Jurkat, Clone E6-1 (cell line): ENCODE measurements around the gene RIC1.
"Not testable (repeated sequence)": the region's sequence is repeated elsewhere in the genome, so short reads cannot be mapped to it uniquely, and the experiment has no call there.

Source experiments
- DNase-seq: peaks from one replicate; pipeline ENCODE4 v3.0.0-alpha.2; 2011; ENCODE audit warnings: low read depth, low spot score
- H3K4me3 ChIP-seq: 2 replicates; pipeline ENCODE4 v1.5.1; 2011; ENCODE audit warnings: mild to moderate bottlenecking, low read length, control low read depth, moderate library complexity

RIC1 gene

GRCh38 chr9:5714501-5715401 lies 85.8 kb downstream of the RIC1 start:
- DNase-seq = peak; percentile 9
- H3K4me3 ChIP-seq = no peak overlapping the region

- DNase-seq = no peak
- no peak overlapping the region for H3K4me3 ChIP-seq
Measured at GRCh38 chr9:5715548-5716127, 86.7 kb downstream of the RIC1 start.

GRCh38 chr9:5717434-5717833 lies 88.5 kb downstream of the RIC1 start:
- not testable (repeated sequence) for DNase-seq, H3K4me3 ChIP-seq

- no peak for DNase-seq
- no peak overlapping the region for H3K4me3 ChIP-seq
Measured at GRCh38 chr9:5718296-5719032, 89.6 kb downstream of the RIC1 start.

DNA sequence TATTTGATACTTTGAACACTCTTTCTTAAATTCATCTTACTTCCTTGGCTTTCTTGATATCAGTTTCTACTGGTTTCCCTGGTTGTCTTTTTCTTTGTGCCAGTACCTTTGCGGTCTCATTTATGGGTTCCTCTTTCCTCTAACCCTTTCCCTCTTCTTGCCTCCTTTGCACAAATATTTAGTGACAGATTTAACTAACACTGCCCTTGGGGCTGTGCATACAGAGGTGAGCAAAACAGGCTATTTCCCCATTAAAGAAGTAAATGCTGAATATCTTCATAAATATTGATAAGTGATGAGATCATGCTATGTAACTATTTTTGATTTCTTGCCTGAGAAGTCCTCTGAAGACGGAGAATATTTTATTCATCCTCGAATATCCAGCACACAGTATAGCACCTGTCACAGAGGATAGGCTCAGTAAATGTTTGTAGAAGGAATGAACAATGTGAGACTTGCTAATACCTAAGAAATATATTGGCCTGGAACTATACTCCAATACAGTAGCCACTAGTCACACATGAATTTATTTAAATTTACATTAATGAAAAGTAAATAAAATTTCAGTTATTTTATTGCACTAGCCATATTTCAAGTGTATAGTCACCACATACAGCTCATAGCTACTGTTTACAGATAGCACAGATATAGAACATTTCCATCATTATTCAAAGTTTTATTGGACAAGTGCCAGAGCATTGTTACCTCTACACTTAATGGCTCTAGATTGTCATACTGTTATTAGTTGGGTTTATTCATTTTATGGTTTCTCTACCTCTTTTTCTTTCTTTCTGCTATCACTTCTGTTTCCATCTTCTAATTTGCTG lies 90.4 kb downstream of the RIC1 start:
- DNase-seq = no peak
- no peak overlapping the region for H3K4me3 ChIP-seq

DNA sequence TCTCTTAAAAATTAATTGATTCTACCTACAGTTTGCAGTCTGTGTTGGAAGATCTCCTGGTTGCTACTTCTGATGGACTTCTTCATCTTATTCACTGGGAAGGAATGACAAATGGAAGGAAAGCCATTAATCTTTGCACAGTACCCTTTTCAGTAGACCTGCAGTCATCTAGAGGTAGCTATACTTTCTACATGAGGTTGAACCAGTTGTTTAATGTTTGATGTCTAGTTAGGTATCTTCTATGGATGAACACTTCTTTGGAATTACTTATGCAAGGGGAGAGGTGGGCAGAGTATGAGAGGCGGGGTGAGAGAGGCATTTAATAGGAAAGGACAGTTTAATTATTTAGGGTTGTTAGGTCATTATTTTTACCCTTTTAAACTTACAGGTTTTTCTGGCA lies 91.2 kb downstream of the RIC1 start:
- no peak for DNase-seq
- H3K4me3 ChIP-seq = no peak overlapping the region

DNA sequence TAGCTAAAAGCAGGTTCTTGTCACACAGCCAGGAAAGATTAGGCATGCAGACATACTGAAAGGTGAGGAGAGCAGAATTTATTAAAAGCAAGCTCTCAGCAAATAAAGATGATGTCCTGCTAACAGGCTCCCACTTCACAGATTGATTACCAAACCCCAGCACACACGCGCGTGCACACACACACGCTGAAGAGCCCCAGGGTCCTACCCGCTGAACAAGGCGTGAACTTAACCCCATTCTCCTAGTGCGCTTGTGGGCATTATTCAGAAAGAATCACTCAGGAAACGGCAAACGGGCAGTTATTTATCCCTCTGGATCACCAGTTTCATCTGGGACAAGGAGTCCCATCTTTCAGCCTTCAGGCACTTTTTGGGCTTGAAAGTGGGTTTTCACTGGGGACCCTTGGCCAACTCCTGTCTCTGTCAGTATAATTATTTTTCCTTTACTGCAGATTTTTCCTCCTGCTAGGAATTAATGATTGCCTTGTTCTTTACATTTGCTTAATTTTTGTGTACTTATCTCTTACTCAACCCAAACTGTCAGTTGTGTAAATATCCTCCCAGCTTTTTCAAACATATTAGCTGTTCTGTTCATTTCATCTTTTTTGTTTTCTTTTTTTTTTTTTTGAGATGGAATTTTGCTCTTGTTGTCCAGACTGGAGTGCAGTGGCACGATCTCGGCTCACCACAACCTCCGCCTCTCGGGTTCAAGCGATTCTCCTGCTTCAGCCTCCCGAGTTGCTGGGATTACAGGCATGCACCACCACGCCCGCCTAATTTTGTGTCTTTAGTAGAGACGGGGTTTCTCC lies 92.6 kb downstream of the RIC1 start:
- DNase-seq = no peak

GRCh38 chr9:5722679-5723078 lies 93.8 kb downstream of the RIC1 start:
- DNase-seq, H3K4me3 ChIP-seq: not testable (repeated sequence)

More for the DNA sequence above, 92.6 kb downstream of the RIC1 start:
- no peak overlapping the region for H3K4me3 ChIP-seq

- no peak for DNase-seq
- H3K4me3 ChIP-seq = no peak overlapping the region
Measured at GRCh38 chr9:5735072-5735471, 106.2 kb downstream of the RIC1 start.

DNA sequence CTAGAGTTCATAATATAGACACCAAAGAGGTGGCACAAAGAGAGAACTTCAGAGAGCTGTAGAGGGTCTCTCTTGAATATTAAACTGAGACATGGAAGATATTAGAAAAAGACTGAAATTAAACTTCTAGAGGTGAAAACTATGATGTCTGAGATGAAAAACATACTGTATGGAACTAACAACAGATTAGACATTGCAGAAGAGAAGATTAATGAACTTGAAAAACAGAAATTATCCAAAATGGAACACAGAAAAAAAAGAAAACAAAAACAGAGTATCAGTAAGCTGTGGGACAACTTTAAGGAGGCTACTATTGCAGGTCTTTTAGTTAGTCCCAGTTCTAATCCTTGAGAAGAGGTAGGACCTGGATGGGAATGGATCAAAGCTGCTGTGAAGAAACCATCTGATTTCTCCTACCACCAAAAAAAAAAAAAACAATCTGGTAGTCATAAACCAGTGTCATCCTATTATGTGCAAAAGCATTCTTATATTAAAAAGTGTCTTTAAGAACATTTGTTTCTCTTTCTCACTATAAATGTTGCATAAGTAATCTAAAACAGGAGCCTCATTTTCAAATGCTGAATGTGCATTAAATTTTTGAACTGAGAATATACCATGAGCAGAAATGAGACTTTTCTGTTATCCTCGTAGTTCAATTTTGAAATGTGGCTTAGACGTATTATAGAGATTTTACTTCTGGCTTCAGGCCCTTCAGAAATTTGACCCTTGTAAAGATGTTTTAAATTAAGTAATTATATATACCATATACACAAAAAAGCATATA lies 107.8 kb downstream of the RIC1 start:
- no peak for DNase-seq

DNA sequence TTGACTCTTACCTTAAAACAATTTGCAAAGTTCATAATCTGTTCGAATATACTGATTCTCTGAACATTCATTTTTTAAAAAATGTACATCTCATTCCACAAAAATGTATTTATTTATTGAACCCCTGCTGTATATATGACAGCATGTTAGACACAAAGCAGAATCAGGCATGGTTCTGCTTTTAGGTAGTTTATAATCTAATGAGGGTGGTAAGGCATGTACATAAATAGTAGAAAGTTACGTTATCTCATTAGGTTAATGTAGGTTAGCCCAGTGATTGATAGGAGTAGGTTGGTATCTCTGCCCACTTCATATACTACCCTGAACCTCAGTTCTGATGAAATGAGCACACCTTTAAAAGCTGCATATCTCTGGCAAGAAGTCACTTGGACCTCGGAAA lies 114.2 kb downstream of the RIC1 start:
- H3K4me3 ChIP-seq = no peak overlapping the region
- DNase-seq = no peak

More for the DNA sequence above, 107.8 kb downstream of the RIC1 start:
- no peak overlapping the region for H3K4me3 ChIP-seq

DNA sequence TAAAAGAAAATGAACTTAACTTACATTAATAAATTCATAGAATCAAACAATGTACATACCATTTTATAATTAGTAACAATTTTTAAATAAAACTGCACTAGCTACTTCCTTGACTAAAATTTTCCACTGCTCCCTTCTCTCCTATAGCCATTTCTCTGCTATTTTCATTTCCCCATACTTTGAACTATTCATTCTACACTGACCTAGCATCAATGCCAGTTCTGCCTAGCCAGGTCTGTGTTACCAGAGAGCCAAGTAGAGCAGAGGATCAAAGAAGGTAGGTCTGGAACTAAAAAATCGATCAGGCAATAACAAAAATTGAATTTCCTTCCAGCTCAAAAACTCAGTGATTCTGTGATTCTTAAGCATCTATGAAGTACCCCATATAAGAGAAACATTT lies 119.5 kb downstream of the RIC1 start:
- no peak for DNase-seq
- H3K4me3 ChIP-seq = no peak overlapping the region

DNA sequence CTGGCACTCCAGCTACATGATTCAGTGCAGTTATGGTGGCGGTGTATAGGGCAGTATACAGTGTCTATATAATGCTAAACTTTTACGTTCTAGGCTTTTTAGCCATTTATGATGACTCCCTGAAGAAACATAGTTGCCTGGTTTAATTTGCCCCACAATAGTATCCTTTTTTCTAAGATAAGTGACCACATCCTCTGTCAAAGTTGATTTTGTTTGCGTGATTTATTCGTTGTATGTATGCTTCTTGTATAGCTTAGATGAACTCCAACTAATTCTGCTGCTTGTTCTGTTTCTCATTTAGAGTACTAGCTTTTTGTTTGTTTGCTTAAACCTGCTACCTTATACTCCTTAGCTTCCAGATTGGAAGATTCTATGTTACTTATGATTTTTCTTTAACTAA lies 120.4 kb downstream of the RIC1 start:
- H3K4me3 ChIP-seq = no peak overlapping the region
- peak; percentile 15 for DNase-seq

DNA sequence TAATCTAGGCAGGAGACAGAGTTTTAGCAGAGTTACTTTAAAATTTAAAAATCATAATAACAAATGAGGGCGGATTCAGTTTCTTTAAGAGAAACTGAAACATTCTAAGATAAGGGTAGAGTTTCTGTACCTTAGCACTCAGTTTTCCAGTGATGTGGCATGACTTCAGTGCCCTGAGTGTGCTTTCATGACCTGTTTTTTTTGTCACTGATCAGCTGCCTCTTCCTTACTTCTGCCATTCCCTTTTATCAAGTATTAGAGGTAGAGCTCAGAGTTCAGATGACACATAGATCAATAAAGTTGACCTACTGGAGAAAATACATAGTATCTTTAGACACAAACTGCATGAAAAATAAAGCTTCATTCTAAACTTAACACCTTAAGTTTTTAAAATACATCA lies 121.7 kb downstream of the RIC1 start:
- no peak overlapping the region for H3K4me3 ChIP-seq
- DNase-seq = no peak

GRCh38 chr9:5756633-5757032 lies 127.7 kb downstream of the RIC1 start:
- no peak overlapping the region for H3K4me3 ChIP-seq
- no peak for DNase-seq

DNA sequence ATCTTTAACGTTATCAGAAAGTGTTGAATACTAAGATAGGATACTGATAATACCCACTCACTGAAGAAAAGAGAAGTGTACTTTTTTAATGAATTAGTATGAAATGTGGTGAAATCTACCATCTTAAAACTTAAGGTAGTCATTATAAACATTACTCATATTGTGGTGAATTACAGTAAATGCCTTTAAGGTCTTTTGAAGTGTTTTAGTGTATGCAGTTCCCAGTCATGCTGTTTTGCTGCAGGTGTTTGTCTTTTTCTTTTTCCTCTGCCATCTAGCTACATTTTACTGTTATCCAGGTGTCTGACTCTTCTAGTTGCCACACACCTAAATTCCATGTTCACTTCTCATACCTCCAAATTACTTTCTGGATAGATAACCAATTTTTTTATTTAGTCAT lies 131.4 kb downstream of the RIC1 start:
- H3K4me3 ChIP-seq = no peak overlapping the region
- DNase-seq = no peak

GRCh38 chr9:5762421-5762820 lies 133.5 kb downstream of the RIC1 start:
- no peak for DNase-seq

More at GRCh38 chr9:5762421-5762820, 133.5 kb downstream of the RIC1 start:
- no peak overlapping the region for H3K4me3 ChIP-seq
